HepG2 (cell line): ENCODE results near the gene GLIS2. TPM values are rescaled to one million over a fixed set of nuclear protein-coding genes. Genes with fewer than 3 reads are reported as not detected.
A peak's percentile ranks its signal among the peaks of the same experiment; 100 is the strongest.

Experiments used
- ATAC-seq: fragments of 200-7000 bp; cut with Tn5 transposase; 3 replicates; pipeline ENCODE4 v1.9.1; 2020; ENCODE audit warnings: mild to moderate bottlenecking, moderate library complexity
- BruUV-seq: library from RNA; stranded (reverse); fragments of 400-500 nt; replicated peaks from 2 replicates; lab custom pipeline; 2021; lab: Mats Ljungman, UMichigan
- CTCF ChIA-PET: fragments of 300-600 bp; formaldehyde crosslinking; extraction: SDS; loops from one replicate; lab custom pipeline; 2021; ENCODE audit warnings: low total read pairs, inconsistent platforms, low intra/inter-chr PET ratio; lab: Yijun Ruan, JAX
- POLR2A ChIA-PET: fragments of 350-600 bp; sonication (Branson Sonifier 250); formaldehyde crosslinking; loops from one replicate; lab custom pipeline; 2020; ENCODE audit warnings: antibody characterized with exemption, inconsistent platforms; lab: Yijun Ruan, JAX
- DNase-seq: peaks from one replicate; pipeline ENCODE4 v3.0.0-alpha.2; 2015; ENCODE audit warnings: low spot score
- FAIRE-seq: peaks from 3 replicates; lab custom pipeline; 2011; peaks lifted over from hg19 to GRCh38; lab: Jason Lieb, UNC
- H2AFZ ChIP-seq: one replicate; pipeline ENCODE4 v1.6.1; 2011; ENCODE audit warnings: low read length, inconsistent platforms
- H3K27ac ChIP-seq: fragments of 300-600 bp; 3 replicates; pipeline ENCODE4 v1.8.0; 2011; ENCODE audit warnings: mixed run types, mild to moderate bottlenecking, mixed read lengths, low read length, inconsistent platforms; ENCODE audit not compliant: insufficient read depth; ENCODE audit errors: extremely low read length
- H3K27me3 ChIP-seq, 2 experiments: fragments of 200-600 bp in 1 of 2; 2 replicates in 1 of 2; 3 replicates in 1 of 2; pipeline versions ENCODE4 v1.6.0 to v1.8.0; 2011; ENCODE audit warnings: low read length in 2 of 2, mild to moderate bottlenecking in 2 of 2, moderate library complexity in 2 of 2, inconsistent platforms in 1 of 2; ENCODE audit not compliant: insufficient read depth in 2 of 2, control insufficient read depth in 1 of 2
- H3K36me3 ChIP-seq, 2 experiments: fragments of 200-600 bp in 1 of 2; replicated peaks in 1 of 2; 2 replicates in 1 of 2; 3 replicates in 1 of 2; pipeline versions ENCODE4 v1.5.1 to v1.8.0; 2011; ENCODE audit warnings: low read length in 2 of 2, inconsistent platforms in 1 of 2; ENCODE audit not compliant: insufficient read depth in 2 of 2, control insufficient read depth in 1 of 2
- H3K4me1 ChIP-seq: 2 replicates; pipeline ENCODE4 v1.5.1; 2012; ENCODE audit warnings: low read length, inconsistent platforms; ENCODE audit not compliant: insufficient read depth
- H3K4me2 ChIP-seq: 2 replicates; pipeline ENCODE4 v1.6.0; 2011; ENCODE audit warnings: low read depth, low read length, inconsistent platforms
- H3K4me3 ChIP-seq, 3 experiments: fragments of 200-600 bp in 1 of 3; sonication (generic), shearing (Covaris generic) in 1 of 3; replicated peaks in 1 of 3; 2 replicates each; pipeline ENCODE4 v1.5.1; 2011 to 2016; ENCODE audit warnings: low read length in 3 of 3, inconsistent platforms in 2 of 3, low read depth in 2 of 3, mild to moderate bottlenecking in 2 of 3, control low read depth in 1 of 3, mixed read lengths in 1 of 3; ENCODE audit not compliant: insufficient read depth in 1 of 3
- H3K79me2 ChIP-seq: one replicate; pipeline ENCODE4 v1.6.1; 2011; ENCODE audit warnings: low read length, inconsistent platforms; ENCODE audit not compliant: insufficient read depth
- H3K9ac ChIP-seq: 2 replicates; pipeline ENCODE4 v1.6.0; 2011; ENCODE audit warnings: mild to moderate bottlenecking, low read depth, low read length, inconsistent platforms; ENCODE audit not compliant: insufficient read depth
- H3K9me3 ChIP-seq: 2 replicates; pipeline ENCODE4 v1.5.1; 2012; ENCODE audit warnings: mild to moderate bottlenecking, low read length
- H4K20me1 ChIP-seq: 2 replicates; pipeline ENCODE4 v1.6.0; 2011; ENCODE audit warnings: inconsistent platforms, mild to moderate bottlenecking, low read length, moderate library complexity; ENCODE audit not compliant: insufficient read depth
- CEBPB ChIP-seq: IDR thresholded peaks from 2 replicates; pipeline ENCODE4 v1.6.1; 2011; ENCODE audit warnings: low read depth, low read length, improper control_type of control experiment, borderline replicate concordance
- KDM6A ChIP-seq: IDR thresholded peaks from 2 replicates; pipeline ENCODE4 v1.6.1; 2016; ENCODE audit warnings: low read depth
- SNAPC4 ChIP-seq: sonication (generic); formaldehyde crosslinking; IDR thresholded peaks from 2 replicates; pipeline ENCODE4 v1.4.0; 2020; ENCODE audit warnings: mild to moderate bottlenecking, missing genetic modification reagents
- ZNF121 ChIP-seq: sonication (generic); formaldehyde crosslinking; IDR thresholded peaks from 2 replicates; pipeline ENCODE4 v1.5.0; 2020; ENCODE audit warnings: mild to moderate bottlenecking, missing genetic modification reagents
- WGBS: methylation state at CpG from one replicate; pipeline ENCODE4 v1.1.6; 2017; ENCODE audit warnings: low lambda C conversion rate; 5-methylcytosine and 5-hydroxymethylcytosine counted together
- in situ Hi-C: cut with HindIII; loops from 2 replicates; pipeline ENCODE4 v1.10.0; 2017; ENCODE audit warnings: low pct_unique_long_range_greater_than_20kb; ENCODE audit not compliant: extremely low pct_ligation_motif_present
- intact Hi-C: fragments of 100-400 bp; cut with micrococcal nuclease; formaldehyde crosslinking; loops from one replicate; pipeline ENCODE4 v1.10.0; 2022; ENCODE audit not compliant: unreplicated experiment
- polyA plus RNA-seq, 8 experiments: library from polyadenylated mRNA; depleted of rRNA in 3 of 8; stranded (reverse) in 7 of 8; unstranded in 1 of 8; fragments of >200 nt; fragmentation: Illumina TruSeq in 4 of 8; extraction: Trizol in 4 of 8; gene quantifications; 2 replicates each; pipeline versions ENCODE4 v1.2.1 to v1.2.3, GENCODE V29; 2011 to 2016; ENCODE audit warnings: low read depth in 4 of 8, missing spikeins in 1 of 8, mixed read lengths in 1 of 8; ENCODE audit not compliant: insufficient read depth in 1 of 8
- total RNA-seq, 5 experiments: library from RNA; depleted of rRNA; stranded (reverse); fragments of >200 nt; fragmentation: Illumina TruSeq; extraction: Trizol; gene quantifications; 2 replicates each; pipeline ENCODE4 v1.2.3, GENCODE V29; 2016; ENCODE audit warnings: low read depth in 1 of 5
- TF ChIP-seq, protein P1 (sequence below): sonication (generic); formaldehyde crosslinking; IDR thresholded peaks from 2 replicates; pipeline ENCODE4 v1.5.0; 2020; ENCODE audit warnings: mild to moderate bottlenecking, missing genetic modification reagents

Gene GLIS2
- total and polyA plus RNA-seq, 2 of the 13 experiments (the other 11 are each of a cell fraction or from before 2014, with no cell fraction given) = 0.28 to 0.29 TPM

DNA sequence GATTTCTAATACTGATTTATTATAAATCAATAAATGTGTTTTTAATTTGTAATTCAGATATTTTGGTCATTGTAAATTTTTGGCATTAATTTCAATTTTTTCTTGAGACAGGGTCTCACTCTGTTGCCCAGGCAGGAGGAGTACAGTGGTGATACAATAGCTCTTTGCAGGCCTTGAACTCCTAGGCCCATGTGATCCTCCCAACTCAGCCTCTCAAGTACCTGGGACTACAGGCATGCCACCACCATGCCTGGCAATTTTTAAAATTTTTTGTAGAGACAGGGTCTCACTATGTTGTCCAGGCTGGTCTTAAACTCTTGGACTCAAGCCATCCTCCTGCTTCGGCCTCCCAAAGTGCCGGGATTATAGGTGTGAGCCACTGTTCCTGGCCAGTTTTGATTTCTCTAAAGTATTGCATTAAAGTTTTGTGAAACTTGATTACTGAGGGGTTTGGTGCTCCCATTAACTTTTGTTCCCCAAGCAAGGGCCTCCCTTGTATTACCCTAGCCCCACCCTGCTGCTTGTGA is 37.8 kb upstream of the GLIS2 start:
- ChIA-PET CTCF (no interaction called here), POLR2A (no interaction called here)
- in situ Hi-C loops (loop anchor here (10.0 kb wide), 1 partner anchor 47 kb away; no protein-coding TSS in a partner anchor), intact Hi-C loops (no loop called here)
- H3K79me2 ChIP-seq = no peaks in the 10 kb centered on the region
- no peaks in the 10 kb centered on the region; a peak in 1 of 5 replicates for H3K27me3 ChIP-seq
- BruUV-seq = no TSS peak
- no peak for DNase-seq
- H3K4me1 ChIP-seq = peaks cover 59% of the 10 kb centered on the region
- 58% methylated on average over 2 of the region's 2 CpGs for WGBS
- H3K27ac ChIP-seq = no peak overlapping the region
- H3K9ac ChIP-seq = no peak overlapping the region
- H3K4me2 ChIP-seq = no peak overlapping the region; the same call in 1 of the 2 replicates
- ATAC-seq = no peak
- TF ChIP-seq, protein P1, sequence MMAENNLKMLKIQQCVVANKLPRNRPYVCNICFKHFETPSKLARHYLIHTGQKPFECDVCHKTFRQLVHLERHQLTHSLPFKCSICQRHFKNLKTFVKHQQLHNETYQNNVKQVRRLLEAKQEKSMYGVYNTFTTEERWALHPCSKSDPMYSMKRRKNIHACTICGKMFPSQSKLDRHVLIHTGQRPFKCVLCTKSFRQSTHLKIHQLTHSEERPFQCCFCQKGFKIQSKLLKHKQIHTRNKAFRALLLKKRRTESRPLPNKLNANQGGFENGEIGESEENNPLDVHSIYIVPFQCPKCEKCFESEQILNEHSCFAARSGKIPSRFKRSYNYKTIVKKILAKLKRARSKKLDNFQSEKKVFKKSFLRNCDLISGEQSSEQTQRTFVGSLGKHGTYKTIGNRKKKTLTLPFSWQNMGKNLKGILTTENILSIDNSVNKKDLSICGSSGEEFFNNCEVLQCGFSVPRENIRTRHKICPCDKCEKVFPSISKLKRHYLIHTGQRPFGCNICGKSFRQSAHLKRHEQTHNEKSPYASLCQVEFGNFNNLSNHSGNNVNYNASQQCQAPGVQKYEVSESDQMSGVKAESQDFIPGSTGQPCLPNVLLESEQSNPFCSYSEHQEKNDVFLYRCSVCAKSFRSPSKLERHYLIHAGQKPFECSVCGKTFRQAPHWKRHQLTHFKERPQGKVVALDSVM (CRISPR knock-in tag) = peak; percentile 50
- TF ChIP-seq ZNF121 (CRISPR knock-in tag) (peak; percentile 90), KDM6A (no peak), CEBPB (no peak), SNAPC4 (no peak)
- H4K20me1 ChIP-seq = no peaks in the 10 kb centered on the region
- peaks cover 4% of the 10 kb centered on the region; the same call in 1 of the 2 replicates for H3K9me3 ChIP-seq
- H3K4me3 ChIP-seq = no peak overlapping the region
- no peaks in the 10 kb centered on the region for H3K36me3 ChIP-seq
- FAIRE-seq = no peak
- H2AFZ ChIP-seq = no peak overlapping the region
